Measurements from ENCODE around the gene HBS1L. TPM values are rescaled to one million over a fixed set of nuclear protein-coding genes. Genes with fewer than 3 reads are reported as not detected.

HBS1L gene
- total and polyA plus RNA-seq, 9 donors = 25.4 to 68.1 (median 55.9) TPM

DNA sequence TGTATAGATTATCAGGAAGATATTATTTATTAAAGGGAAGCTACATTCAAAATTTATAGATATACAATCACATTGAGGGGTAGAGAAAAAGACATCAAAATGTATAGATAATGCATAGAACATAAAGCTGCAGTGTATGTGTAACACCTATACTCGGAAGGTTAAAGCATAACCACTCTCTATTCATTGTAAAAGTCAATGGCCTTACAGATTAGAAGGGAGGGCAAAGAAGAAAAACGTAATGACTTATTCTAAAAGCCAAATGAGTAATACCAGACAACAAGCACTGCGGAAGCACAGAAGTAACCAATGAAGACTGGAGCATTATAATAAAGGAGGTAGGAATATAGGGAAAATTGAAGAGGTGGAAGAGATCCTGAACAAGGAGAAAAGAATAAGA lies 11.3 kb downstream of the HBS1L start:
- Histone ChIP-seq H3K27ac (no peak overlapping the region), H3K27me3 (no peaks in the 10 kb centered on the region), H3K9me3 (no peaks in the 10 kb centered on the region), H3K4me1 (ENCODE audit: insufficient read depth) (peaks cover 1% of the 10 kb centered on the region), H3K36me3 (no peaks in the 10 kb centered on the region), H3K4me3 (no peak overlapping the region)
- intact Hi-C loops (cut with DNase I) = no loop called here
- no peak for DNase-seq
- TF ChIP-seq POLR2A (IDR thresholded peaks at IDR 0.05) = no peak
- 82 to 87% (median 82%) methylated on average over 3 of the region's 3 CpGs for WGBS, 3 donors

DNA sequence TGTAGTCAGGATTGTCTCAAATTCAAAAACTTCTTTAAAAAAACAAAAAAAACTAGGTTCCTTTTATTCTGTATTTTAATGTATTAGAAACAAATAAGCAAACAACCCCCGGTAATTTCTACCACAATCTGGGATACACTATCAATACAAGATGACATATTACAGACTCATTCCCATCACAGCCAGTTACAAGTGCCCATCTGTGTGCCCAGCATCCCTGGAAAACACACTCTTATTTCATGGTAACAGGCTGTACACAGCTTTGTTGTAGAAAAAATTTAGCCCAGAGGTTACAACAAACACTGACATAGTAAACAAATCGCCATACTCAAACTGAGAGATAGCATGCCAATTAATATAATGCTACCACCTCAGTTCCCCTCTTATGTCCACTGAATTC lies 16.3 kb downstream of the HBS1L start:
- H3K27me3 ChIP-seq = no peaks in the 10 kb centered on the region
- H3K36me3 ChIP-seq = no peaks in the 10 kb centered on the region
- H3K4me1 ChIP-seq (ENCODE audit: insufficient read depth) = no peaks in the 10 kb centered on the region
- H3K9me3 ChIP-seq = no peaks in the 10 kb centered on the region
- intact Hi-C loops (cut with DNase I) = no loop called here
- H3K27ac ChIP-seq = no peak overlapping the region
- TF ChIP-seq EP300 (IDR thresholded peaks at IDR 0.05) (no peak), POLR2A (IDR thresholded peaks at IDR 0.05) (no peak)
- TF ChIP-seq, protein P1, sequence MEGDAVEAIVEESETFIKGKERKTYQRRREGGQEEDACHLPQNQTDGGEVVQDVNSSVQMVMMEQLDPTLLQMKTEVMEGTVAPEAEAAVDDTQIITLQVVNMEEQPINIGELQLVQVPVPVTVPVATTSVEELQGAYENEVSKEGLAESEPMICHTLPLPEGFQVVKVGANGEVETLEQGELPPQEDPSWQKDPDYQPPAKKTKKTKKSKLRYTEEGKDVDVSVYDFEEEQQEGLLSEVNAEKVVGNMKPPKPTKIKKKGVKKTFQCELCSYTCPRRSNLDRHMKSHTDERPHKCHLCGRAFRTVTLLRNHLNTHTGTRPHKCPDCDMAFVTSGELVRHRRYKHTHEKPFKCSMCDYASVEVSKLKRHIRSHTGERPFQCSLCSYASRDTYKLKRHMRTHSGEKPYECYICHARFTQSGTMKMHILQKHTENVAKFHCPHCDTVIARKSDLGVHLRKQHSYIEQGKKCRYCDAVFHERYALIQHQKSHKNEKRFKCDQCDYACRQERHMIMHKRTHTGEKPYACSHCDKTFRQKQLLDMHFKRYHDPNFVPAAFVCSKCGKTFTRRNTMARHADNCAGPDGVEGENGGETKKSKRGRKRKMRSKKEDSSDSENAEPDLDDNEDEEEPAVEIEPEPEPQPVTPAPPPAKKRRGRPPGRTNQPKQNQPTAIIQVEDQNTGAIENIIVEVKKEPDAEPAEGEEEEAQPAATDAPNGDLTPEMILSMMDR (IDR thresholded peaks at IDR 0.05) = no peak
- H3K4me3 ChIP-seq = no peak overlapping the region
- no peak for DNase-seq
- WGBS, 3 donors = 83 to 92% (median 88%) methylated on average over 2 of the region's 2 CpGs

DNA sequence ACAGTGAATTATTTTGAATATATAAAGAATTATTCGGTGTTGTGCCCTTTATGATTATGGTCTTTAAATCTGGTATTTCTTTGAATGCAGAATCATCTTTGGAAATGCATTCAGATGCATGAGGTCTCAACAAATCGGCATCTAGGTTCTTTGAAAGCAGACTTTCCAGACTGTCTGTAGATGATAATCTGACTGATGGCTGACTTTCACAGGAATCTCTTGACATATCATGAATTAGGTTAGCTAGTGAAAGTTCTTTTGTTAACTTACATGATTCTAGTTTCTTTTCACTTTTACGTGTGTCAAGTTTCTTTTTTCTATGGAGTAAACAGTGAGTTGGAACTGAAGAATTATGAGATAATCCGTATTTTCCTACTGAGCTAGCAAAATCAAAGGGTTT lies 17.1 kb downstream of the HBS1L start:
- no peak overlapping the region for H3K4me3 ChIP-seq

DNA sequence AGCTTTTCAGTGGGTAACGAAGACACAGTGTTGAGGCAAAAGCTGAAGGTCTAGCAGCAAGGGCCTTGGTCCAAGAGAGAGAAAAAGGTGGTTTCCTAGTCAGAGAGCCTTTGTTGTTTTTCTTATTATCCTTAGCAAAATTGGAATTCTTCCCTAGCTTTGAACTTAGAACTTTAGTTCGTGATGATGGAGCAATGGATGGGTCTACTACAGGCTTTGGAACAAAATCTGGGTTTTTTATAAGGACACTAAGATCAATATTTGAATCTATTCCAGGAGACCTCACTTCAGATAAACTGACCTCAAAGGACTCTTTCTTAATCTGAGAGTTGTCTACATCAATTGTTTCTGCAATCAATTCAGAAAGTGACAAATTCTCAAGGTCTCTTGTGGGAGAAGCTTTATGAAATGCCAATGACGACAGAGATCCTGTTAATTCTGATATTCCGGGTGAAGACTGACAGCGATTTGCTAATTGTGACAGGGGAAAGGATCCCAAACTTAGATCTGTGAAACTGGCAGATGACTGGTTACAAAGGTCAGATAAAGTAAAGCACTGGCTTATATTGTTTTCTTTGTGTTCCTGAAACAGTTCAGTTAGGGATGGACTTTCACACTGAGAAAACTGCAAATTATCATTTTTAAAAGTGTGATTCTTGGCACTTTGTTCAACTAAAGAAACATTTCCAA lies 17.7 kb downstream of the HBS1L start:
- Histone ChIP-seq H3K27me3 (no peaks in the 10 kb centered on the region), H3K9me3 (no peaks in the 10 kb centered on the region), H3K4me1 (ENCODE audit: insufficient read depth) (no peaks in the 10 kb centered on the region), H3K36me3 (no peaks in the 10 kb centered on the region), H3K4me3 (no peak overlapping the region), H3K27ac (no peak overlapping the region)
- 70 to 88% (median 72%) methylated on average over 5 of the region's 5 CpGs for WGBS, 3 donors
- intact Hi-C loops (cut with DNase I) = no loop called here
- DNase-seq = no peak
- TF ChIP-seq EP300 (IDR thresholded peaks at IDR 0.05) (no peak), POLR2A (IDR thresholded peaks at IDR 0.05) (no peak)
- TF ChIP-seq, protein P1 (IDR thresholded peaks at IDR 0.05) = no peak

More for the DNA sequence above, 17.1 kb downstream of the HBS1L start:
- TF ChIP-seq, protein P1 (IDR thresholded peaks at IDR 0.05) = no peak
- TF ChIP-seq POLR2A (IDR thresholded peaks at IDR 0.05) (no peak), EP300 (IDR thresholded peaks at IDR 0.05) (no peak)
- intact Hi-C loops (cut with DNase I) = no loop called here
- no peak for DNase-seq
- Histone ChIP-seq H3K4me1 (ENCODE audit: insufficient read depth) (no peaks in the 10 kb centered on the region), H3K27ac (no peak overlapping the region), H3K36me3 (no peaks in the 10 kb centered on the region), H3K27me3 (no peaks in the 10 kb centered on the region), H3K9me3 (no peaks in the 10 kb centered on the region)
- 50 to 80% (median 60%) methylated on average over 4 of the region's 4 CpGs for WGBS, 3 donors

DNA sequence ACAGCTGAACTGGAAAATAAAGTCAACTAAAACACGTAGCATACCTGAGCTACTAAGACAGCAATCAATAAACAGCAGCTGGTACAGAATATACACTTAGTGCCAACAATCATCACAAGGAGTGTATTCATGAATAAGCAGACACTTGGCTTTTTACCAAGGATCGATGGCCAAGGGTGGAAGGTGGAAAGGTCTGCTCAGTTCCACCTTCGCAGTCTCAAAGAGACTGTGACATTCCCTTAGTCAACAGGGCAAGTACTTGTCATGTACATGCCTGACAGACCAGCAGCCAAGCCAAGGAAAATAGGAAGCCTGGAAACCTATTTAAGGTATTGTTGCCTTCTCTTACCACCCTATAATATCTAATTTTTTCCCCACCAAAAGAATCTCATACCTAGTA lies 21.4 kb downstream of the HBS1L start:
- Histone ChIP-seq H3K27me3 (no peaks in the 10 kb centered on the region), H3K36me3 (no peaks in the 10 kb centered on the region), H3K4me1 (ENCODE audit: insufficient read depth) (no peaks in the 10 kb centered on the region), H3K27ac (no peak overlapping the region), H3K9me3 (no peaks in the 10 kb centered on the region), H3K4me3 (no peak overlapping the region)
- intact Hi-C loops (cut with DNase I) = no loop called here
- TF ChIP-seq EP300 (IDR thresholded peaks at IDR 0.05) (no peak), POLR2A (IDR thresholded peaks at IDR 0.05) (no peak)
- TF ChIP-seq, protein P1 (IDR thresholded peaks at IDR 0.05) = no peak
- WGBS, 3 donors = 91 to 93% (median 92%) methylated on average over 3 of the region's 3 CpGs
- no peak for DNase-seq

All from ovary (tissue), 9 donors.